B cell (primary cell): ENCODE results near the gene CD151. TPM values are rescaled to one million over a fixed set of nuclear protein-coding genes. Genes with fewer than 3 reads are reported as not detected.
A peak's percentile ranks its signal among the peaks of the same experiment; 100 is the strongest.

ENCODE experiments used
- ATAC-seq: fragments of 200-7000 bp; cut with Tn5 transposase; one replicate; pipeline ENCODE4 v1.10.0; 2021; ENCODE audit warnings: low read depth, mild to moderate bottlenecking, moderate number of reproducible peaks, moderate library complexity
- CTCF ChIA-PET: fragments of 350-600 bp; sonication (Branson Sonifier 250); formaldehyde crosslinking; loops from one replicate; lab custom pipeline; 2021; ENCODE audit warnings: antibody characterized with exemption, inconsistent platforms; lab: Charles Lee
- POLR2A ChIA-PET: fragments of 350-600 bp; sonication (Branson Sonifier 250); formaldehyde crosslinking; loops from one replicate; lab custom pipeline; 2021; ENCODE audit warnings: antibody characterized with exemption; lab: Charles Lee
- DNase-seq: peaks from one replicate; pipeline ENCODE4 v3.0.0; 2013
- H2AFZ ChIP-seq: 2 replicates; pipeline ENCODE4 v1.6.1; 2012; ENCODE audit warnings: mild to moderate bottlenecking, low read depth, low read length; ENCODE audit not compliant: insufficient read depth, poor library complexity, severe bottlenecking
- H3K27ac ChIP-seq, 2 donors: 1 replicate in 1 of 2; 2 replicates in 1 of 2; pipeline ENCODE4 v1.5.1; 2012 to 2013; ENCODE audit warnings: low read length in 2 of 2, mild to moderate bottlenecking in 2 of 2, moderate library complexity in 1 of 2
- H3K27me3 ChIP-seq, 4 experiments: fragments of 200-600 bp in 1 of 4; sonication (generic) in 1 of 4; replicated peaks in 1 of 4; 1 replicate in 2 of 4; 2 replicates in 2 of 4; pipeline versions ENCODE4 v1.6.1 to v1.7.0; 2013 to 2016; ENCODE audit warnings: low read length in 3 of 4, mild to moderate bottlenecking in 2 of 4, mixed read lengths in 1 of 4, moderate library complexity in 1 of 4; ENCODE audit not compliant: insufficient read depth in 4 of 4, control insufficient read depth in 3 of 4; ENCODE audit errors: control extremely low read depth in 1 of 4
- H3K36me3 ChIP-seq, 2 experiments: replicated peaks in 1 of 2; 1 replicate in 1 of 2; 2 replicates in 1 of 2; pipeline versions ENCODE4 v1.6.1 to v1.7.1; 2013; ENCODE audit warnings: low read length in 1 of 2; ENCODE audit not compliant: insufficient read depth in 2 of 2, control insufficient read depth in 1 of 2; ENCODE audit errors: control extremely low read depth in 1 of 2, extremely low read depth in 1 of 2
- H3K4me1 ChIP-seq, 2 donors: fragments of 200-600 bp in 1 of 2; sonication (generic) in 1 of 2; 1 replicate in 1 of 2; 2 replicates in 1 of 2; pipeline versions ENCODE4 v1.5.1 to v1.6.1; 2013 to 2017; ENCODE audit warnings: low read length in 2 of 2; ENCODE audit not compliant: control insufficient read depth in 2 of 2, insufficient read depth in 2 of 2
- H3K4me2 ChIP-seq: replicated peaks from 2 replicates; pipeline ENCODE3; 2012; ENCODE audit warnings: mild to moderate bottlenecking, low read depth, low read length; ENCODE audit not compliant: poor library complexity, severe bottlenecking
- H3K4me3 ChIP-seq, 5 experiments: fragments of 200-600 bp in 1 of 5; sonication (generic) in 1 of 5; 1 replicate in 3 of 5; 2 replicates in 2 of 5; pipeline versions ENCODE4 v1.5.1 to v1.7.0; 2011 to 2016; ENCODE audit warnings: low read length in 4 of 5, mild to moderate bottlenecking in 4 of 5, low read depth in 2 of 5, control low read depth in 1 of 5, moderate library complexity in 1 of 5; ENCODE audit not compliant: insufficient read depth in 1 of 5; ENCODE audit errors: control extremely low read depth in 1 of 5, extremely low read depth in 1 of 5
- H3K79me2 ChIP-seq: fragments of 200-600 bp; sonication (generic); one replicate; pipeline ENCODE4 v1.6.0; 2016; ENCODE audit warnings: low read length; ENCODE audit not compliant: control insufficient read depth, insufficient read depth
- H3K9ac ChIP-seq: fragments of 200-600 bp; sonication (generic); 2 replicates; pipeline ENCODE4 v1.6.1; 2017; ENCODE audit warnings: mild to moderate bottlenecking, low read length, moderate library complexity
- H3K9me3 ChIP-seq, 3 donors: one replicate each; pipeline versions ENCODE4 v1.6.1 to v1.7.1; 2013; ENCODE audit warnings: low read length in 2 of 3; ENCODE audit not compliant: control insufficient read depth in 2 of 3, insufficient read depth in 1 of 3; ENCODE audit errors: control extremely low read depth in 1 of 3
- H4K20me1 ChIP-seq: 2 replicates; pipeline ENCODE4 v1.6.0; 2012; ENCODE audit warnings: mild to moderate bottlenecking, low read length; ENCODE audit not compliant: insufficient read depth, control insufficient read depth, poor library complexity, severe bottlenecking
- H3K27ac Mint-ChIP-seq: one replicate; pipeline ENCODE4 v1.8.0; 2021; ENCODE audit warnings: mixed read lengths
- H3K27me3 Mint-ChIP-seq: one replicate; pipeline ENCODE4 v1.8.0; 2021; ENCODE audit warnings: mixed read lengths
- H3K4me1 Mint-ChIP-seq: one replicate; pipeline ENCODE4 v1.8.0; 2021; ENCODE audit warnings: mixed read lengths
- H3K4me3 Mint-ChIP-seq: one replicate; pipeline ENCODE4 v1.8.0; 2021; ENCODE audit warnings: mixed read lengths
- H3K9me3 Mint-ChIP-seq: one replicate; pipeline ENCODE4 v1.8.0; 2022; ENCODE audit warnings: mixed read lengths; ENCODE audit not compliant: insufficient read depth
- CTCF ChIP-seq: fragments of 200-600 bp; IDR thresholded peaks from one replicate; pipeline ENCODE4 v1.8.0; 2022; ENCODE audit warnings: antibody characterized with exemption, mild to moderate bottlenecking
- EZH2 ChIP-seq: IDR thresholded peaks from 2 replicates; pipeline ENCODE4 v1.6.1; 2012; ENCODE audit warnings: borderline replicate concordance, low read depth, mild to moderate bottlenecking, moderate library complexity, low read length; ENCODE audit not compliant: insufficient read depth, poor library complexity, severe bottlenecking
- WGBS: methylation state at CpG from one replicate; pipeline ENCODE4 v1.1.5; 2013; ENCODE audit warnings: missing lambda C conversion rate; ENCODE audit not compliant: insufficient coverage; 5-methylcytosine and 5-hydroxymethylcytosine counted together
- intact Hi-C: fragments of 100-400 bp; cut with micrococcal nuclease; formaldehyde crosslinking; loops from one replicate; pipeline ENCODE4 v1.10.0; 2022
- polyA plus RNA-seq: library from polyadenylated mRNA; depleted of rRNA; stranded (reverse); fragments of >200 nt; gene quantifications from 2 replicates; pipeline ENCODE4 v1.2.3, GENCODE V29; 2012
- total RNA-seq, 2 donors: library from RNA; stranded (reverse); fragments of 120-200 nt in 1 of 2; gene quantifications; 1 replicate in 1 of 2; 2 replicates in 1 of 2; pipeline versions ENCODE4 v1.2.3 to v1.2.4, GENCODE V29; 2013 to 2022

The CD151 gene
- total and polyA plus RNA-seq, 2 donors (not counting 1 experiment from before 2014, with no cell fraction given): 24.4 to 25.5 TPM

DNA sequence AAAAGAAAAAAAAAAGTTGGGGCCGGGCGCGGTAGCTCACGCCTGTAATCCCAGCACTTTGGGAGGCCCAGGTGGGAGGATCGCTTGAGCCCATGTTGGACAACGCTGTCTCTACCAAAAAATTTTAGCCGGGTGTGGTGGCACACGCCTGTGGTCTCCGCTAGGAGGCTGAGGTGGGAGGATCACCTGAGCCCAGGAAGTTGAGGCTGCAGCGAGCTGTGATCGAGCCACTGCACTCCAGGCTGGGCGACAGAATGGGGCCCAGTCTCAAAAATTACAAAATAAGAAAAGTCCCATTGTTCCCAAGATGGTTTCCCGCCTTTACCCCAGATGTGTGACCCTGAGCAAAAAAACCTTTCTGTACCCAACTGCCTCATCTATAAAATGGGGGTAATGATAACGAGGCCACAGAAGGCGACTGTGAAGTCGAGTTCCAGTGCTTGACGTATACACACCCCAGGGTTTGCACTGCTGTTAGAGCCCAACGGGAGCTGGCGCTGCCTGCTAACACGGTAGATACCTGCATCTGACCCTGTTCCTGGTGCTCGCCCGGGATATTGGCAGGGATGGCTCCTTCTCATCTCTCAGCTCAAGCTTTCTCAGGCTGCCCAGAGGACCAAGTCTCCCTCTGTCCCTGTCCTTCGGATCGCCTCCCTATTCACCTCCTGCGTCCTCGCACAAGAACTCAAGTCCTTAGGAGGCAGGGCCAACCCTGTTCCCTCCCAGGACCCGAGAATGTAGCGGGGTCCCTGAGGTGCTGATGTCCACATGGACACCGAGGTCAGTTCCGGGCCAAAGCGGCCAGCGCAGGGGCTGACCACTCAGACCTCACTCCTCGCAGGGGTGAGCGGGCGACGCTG, 24.1 kb upstream of the CD151 start:
- ATAC-seq: no peak

More for the DNA sequence above, 24.1 kb upstream of the CD151 start:
- peak overlapping the region; percentile 83 to 94 for H3K27ac ChIP-seq
- no peak for TF ChIP-seq CTCF
- no peak for TF ChIP-seq EZH2
- Mint-ChIP-seq H3K27ac (peak overlapping the region; percentile 99), H3K27me3 (no peaks in the 10 kb centered on the region), H3K9me3 (no peaks in the 10 kb centered on the region), H3K4me1 (peaks cover 45% of the 10 kb centered on the region), H3K4me3 (peak overlapping the region; percentile 96)
- peaks cover 2 to 24% of the 10 kb centered on the region in 2 experiments for H3K36me3 ChIP-seq
- no peaks in the 10 kb centered on the region for H3K9me3 ChIP-seq
- intact Hi-C loops: loop anchor here (1.0 to 5.0 kb wide), 5 partner anchors 10 to 302 kb away; partner anchors contain the start of genes AP2A2, POLR2L, RNH1 and SLC25A22
- peaks cover 41% of the 10 kb centered on the region for H4K20me1 ChIP-seq
- H3K9ac ChIP-seq: peak overlapping the region; percentile 90
- no peaks in the 10 kb centered on the region for H3K27me3 ChIP-seq
- ChIA-PET POLR2A (interaction anchor here (0.8 to 2.9 kb wide), 6 partner anchors 11 to 113 kb away, joined by 3 to 32 read pairs (median 8); partner anchors contain the start of genes PNPLA2, POLR2L, SLC25A22 and TMEM80), CTCF (interaction anchor here (1.1 to 2.6 kb wide), 4 partner anchors 10 to 254 kb away, joined by 3 to 14 read pairs (median 4); partner anchors contain the start of gene PNPLA2)
- no peak for DNase-seq
- WGBS: 25% methylated on average over 32 of the region's 36 CpGs
- peaks cover 31 to 43% of the 10 kb centered on the region in 2 donors for H3K4me1 ChIP-seq
- peaks cover 38% of the 10 kb centered on the region for H3K79me2 ChIP-seq
- H2AFZ ChIP-seq: peak overlapping the region; percentile 93
- H3K4me2 ChIP-seq: peak overlapping the region; percentile 87
- H3K4me3 ChIP-seq: peak overlapping the region in 4 of 5 experiments; percentile 53 to 95 (median 88)
